RPMI8226 (cell line): ENCODE results near the gene CRYGA.
"Not testable (repeated sequence)": the region's sequence is repeated elsewhere in the genome, so short reads cannot be mapped to it uniquely, and the experiment has no call there.

ENCODE experiments used
- DNase-seq: peaks from one replicate; pipeline ENCODE4 v3.0.0-alpha.2; 2015

Gene CRYGA

DNA sequence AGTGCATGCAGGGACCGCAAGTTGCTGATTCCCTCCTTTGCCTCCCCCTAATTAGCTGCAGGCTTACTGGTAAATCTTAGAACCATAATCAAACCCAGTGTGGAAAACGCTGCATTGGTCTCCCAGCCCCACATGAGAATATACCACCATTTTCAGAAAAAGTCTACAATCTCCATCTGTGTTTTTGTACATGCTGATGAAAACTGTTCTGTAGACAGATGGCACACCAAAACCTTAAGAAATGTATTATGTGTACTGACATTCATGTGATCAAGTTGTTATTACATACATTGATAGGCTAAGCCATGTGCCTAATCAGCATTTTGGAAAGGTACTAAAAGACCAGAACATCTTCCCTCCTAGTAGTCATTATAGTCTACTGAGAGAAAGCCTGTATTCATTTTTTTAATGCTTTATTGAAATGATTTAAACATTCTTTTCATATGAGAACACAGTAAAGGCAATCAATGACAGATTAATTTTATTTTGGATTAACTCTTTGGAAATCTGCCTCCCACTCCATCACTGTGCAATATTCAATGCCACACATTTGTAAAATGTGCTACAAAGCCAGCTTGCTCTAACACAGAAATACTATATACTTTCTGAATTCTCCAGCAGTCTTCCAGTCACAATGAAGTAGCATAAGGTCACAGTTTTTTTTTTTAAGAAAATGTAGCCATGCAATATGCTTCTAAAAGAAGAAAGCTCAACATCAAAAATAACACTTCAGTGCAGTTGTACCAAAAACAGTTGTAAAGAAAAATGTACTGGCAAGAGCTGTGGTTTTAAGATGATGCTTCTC lies 1.8 kb upstream of the CRYGA start:
- DNase-seq = no peak

DNA sequence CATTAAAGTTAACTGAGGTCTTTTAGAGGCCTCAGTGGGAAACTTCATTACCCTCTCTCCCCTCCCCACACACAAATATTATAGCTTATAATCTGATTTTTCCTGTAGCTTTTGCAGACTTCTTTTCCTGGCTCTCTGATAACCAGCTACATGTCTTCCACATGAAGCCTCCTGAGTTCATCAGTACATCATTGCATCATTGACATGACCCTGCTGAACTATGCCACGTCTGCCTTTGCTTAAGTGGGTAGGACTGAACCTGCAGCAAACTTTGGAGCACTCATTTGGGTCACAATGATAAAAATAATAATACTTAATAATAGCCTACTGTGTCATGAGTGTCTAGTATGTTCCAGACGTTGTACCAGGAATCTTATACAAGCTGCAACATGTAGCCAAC lies 7.0 kb downstream of the CRYGA start:
- no peak for DNase-seq

DNA sequence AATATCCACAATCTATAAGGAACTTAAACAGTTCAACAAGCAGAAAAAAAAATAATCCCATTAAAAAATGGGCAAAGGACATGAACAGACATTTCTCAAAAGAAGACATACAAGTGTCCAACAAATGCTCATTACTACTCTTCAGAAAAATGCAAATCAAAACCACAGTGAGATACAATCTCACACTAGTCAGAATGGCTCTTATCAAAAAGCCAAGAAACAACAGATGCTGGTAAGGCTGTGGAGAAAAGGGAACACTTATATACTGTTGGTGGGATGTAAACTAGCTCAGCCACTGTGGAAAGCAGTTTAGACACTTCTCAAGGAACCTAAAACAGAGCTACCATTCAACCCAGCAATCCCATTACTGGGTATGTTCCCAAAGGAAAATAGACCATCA lies 10.2 kb downstream of the CRYGA start:
- DNase-seq = no peak

DNA sequence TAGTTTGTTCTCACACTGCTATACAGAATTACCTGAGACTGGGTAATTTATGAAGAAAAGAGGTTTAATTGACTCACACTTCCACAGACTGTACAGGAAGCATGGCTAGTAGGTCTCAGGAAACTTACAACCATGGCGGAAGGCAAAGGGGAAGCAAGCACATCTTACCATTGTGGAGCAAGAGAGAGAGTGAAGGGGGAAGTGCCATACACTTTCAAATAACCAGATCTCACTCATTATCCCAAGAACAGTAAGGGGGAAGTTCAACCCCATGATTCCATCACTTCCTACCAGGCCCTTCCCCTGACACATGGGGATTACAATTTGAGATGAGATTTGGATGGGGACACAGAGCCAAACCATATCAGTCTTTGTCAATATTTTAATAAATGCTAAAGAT lies 12.4 kb downstream of the CRYGA start:
- DNase-seq = no peak

DNA sequence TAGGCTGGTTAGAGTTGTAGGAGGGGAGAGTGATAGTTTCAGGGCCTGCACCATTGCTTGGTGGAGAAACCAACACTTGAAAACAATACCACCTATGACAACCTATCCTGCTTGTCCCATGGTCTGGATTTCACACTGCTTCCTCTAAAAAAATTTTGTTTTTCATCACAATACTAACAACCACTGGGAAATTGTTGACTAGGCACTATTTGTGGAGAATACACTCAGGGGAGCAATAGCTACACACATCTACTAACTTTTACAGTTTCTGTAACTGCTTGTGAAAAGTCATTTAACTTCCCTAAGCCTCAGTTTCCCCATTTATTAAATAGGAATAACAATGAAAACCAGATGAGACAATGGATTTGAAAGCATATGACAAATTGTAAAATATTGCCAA lies 13.3 kb downstream of the CRYGA start:
- DNase-seq = no peak

DNA sequence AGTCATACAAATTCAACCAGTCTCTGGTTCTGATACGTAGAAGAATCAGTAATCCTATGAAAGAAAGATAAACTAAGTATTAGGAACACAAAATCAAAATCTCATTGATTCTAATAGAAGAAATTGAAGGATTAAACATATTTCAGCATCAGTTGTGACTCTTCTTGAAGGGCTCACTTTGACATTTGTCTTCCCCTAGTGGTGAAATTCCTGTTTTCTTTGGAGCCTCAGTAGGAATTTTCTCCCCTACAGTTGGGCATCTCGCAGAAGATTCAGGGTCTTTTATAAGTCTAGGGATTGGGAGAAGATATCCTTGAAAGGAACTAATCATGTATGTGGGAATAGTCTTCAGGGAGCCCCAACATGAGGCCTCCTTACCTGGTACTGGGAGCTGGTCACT lies 14.6 kb downstream of the CRYGA start:
- DNase-seq = no peak

DNA sequence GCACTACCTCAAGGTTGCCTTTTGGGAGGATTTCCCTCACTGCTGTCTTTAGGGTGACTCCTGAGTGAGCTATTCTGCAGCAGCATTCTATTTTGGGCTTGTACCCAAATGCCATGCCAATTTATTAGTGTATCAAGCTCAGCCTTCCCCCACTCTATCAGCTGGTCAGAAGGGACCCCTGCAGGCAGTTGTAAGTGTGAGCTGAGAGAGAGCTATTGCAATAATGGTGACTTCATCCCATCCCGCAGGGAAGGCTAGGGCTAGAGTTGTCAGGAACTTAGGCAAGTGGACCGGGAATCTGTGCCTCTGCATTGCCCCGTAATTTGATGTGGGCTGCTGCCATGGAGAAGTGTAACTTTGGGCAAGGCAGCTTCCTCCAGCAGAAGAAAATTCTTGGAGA lies 15.6 kb downstream of the CRYGA start:
- DNase-seq = no peak

DNA sequence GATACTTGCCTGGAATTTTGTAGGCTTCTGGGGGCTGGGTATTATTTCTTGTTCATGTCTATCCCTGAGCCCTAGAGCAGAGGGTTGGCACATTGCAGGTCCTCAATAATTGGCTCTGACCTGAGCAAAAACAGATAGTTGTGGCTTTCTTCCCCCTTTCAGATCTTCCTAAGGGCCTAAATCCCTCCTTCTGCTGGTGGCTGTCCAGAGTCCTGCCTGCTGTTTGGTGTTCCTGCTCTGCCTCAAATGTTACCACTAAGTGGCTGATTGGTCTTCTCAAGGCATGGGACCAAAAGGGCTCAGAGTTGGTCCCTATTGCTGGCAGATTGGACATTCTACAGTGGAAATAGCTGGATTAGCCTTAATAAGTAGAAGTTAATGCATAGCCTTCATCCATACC lies 16.4 kb downstream of the CRYGA start:
- no peak for DNase-seq

DNA sequence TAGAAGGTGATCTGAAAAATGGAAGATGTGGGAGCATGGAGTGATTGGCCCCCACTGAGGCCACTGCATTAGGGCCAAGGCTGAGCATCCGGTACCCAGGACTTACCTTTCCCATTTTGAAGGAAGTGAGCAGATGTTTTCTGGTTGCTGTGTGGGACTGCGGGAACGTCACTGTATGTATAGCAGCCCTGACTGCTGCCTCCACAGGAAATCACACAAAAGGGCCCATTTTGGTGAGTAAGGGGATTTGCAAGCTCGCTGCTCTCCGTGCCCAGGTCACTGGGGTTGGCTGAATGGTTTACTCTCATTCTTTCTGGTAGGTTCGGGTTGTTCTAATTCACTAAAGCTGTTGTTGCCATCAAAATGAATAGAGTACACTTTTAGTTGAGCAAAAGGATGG lies 17.4 kb downstream of the CRYGA start, which contains the start of gene CRYGB:
Gene CRYGB, minus strand, starts transcription at position 153 of the 400 bp plus-strand sequence. Its CDS starts 38 bp downstream, at position 115.
- no peak for DNase-seq

DNA sequence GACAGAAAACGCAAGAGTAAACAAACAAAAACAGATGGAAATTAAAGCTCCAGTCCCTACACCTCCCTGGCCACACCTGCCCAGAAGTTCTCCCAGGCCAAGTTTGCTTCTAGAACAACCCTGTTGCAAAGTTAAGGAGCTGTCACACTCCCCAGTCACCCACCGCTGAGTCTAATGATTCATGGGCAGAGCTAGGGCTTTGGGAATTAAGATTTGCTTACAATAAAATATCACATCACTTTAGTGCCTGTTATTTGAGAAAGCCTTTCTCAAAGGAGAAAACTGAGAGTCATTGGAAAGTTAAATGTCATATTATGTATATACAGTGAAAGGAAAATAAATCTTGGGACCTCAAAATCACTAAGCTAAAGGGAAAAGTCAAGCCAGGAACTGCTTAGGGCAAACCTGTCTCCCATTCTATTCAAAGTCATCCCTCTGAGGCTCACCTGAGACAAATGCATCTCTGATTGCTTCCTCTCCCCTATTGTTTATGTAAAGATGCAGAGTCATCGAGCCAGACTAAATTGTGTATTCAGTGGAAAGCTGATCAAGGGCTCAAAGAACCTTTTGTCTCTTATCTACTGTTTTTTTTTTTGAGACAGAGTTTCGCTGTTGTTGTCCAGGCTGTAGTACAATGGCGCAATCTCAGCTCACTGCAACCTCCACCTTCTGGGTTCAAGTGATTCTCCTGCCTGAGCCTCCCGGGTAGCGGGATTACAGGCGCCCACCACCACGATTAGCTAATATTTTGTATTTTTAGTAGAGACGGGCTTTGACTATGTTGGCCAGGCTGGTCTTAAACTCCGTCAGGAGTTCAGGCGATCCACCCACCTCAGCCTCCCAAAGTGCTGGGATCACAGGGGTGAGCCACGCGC lies 20.2 kb downstream of the CRYGA start:
- no peak for DNase-seq

DNA sequence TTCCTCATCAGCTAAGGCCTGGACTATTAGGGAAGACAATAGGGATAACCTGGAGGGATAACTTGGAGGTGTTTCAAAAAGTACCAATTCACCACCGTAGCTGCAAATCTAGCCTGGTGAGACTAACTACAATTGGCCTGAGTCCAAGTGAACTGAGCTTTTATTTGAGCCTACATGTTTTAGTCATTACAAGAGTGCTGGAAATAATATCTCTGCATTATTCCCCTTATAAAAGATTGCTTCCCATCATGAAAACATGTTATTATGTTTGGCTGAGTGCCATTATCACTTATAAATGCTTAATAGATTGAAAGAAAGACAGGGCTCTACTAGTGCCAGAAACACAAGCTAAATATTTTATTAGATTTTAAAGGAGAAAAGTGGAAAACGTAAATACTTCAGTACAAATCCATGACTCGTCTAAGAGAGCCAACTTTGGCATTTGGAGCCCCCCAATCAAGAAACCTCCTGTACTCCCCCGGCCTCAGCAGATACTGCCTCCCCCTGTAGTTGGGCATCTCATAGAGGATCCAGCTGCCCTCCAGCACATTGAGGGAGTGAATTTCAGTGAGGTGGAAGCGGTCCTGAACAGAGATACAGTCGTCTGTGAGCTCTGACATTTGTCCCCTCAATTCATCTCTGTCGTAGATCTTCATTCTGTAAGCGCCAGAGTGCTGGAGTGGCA lies 21.0 kb downstream of the CRYGA start:
- DNase-seq = no peak

DNA sequence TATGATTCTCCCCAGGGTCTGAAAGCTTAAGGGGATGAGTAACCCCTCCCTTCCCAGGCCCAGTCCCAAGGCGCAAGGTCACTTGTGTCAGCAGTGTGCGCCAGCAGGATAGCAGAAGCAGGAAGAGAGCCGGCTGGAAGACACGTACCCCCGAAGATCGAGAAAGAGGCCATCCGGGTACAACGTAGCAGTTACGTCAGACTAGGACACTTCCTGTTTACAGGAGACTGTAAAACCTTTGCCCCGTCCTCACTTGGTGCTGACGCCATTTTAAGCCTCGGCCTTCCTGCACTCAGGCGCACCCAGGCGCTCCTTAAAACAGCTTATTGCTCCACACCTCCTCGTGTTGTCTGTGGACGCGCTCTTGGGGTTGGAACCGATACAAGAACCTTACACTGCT lies 23.9 kb downstream of the CRYGA start:
- DNase-seq = no peak

DNA sequence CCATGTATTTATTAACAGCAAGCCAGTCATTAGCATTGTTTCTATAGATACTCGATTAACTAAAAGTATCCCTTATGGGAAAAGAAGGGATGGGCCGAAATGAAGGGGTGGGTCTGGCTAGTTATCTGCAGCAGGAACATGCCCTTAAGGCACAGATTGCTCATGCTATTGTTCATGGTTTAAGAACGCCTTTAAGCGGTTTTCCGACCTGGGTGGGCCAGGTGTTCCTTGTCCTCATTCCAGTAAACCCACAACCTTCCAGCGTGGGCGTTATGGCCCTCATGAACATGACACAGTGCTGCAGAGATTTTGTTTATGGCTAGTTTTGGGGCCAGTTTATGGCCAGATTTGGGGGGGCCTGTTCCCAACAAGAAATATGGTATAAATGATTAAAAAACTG lies 25.1 kb downstream of the CRYGA start:
- DNase-seq = not testable (repeated sequence)

DNA sequence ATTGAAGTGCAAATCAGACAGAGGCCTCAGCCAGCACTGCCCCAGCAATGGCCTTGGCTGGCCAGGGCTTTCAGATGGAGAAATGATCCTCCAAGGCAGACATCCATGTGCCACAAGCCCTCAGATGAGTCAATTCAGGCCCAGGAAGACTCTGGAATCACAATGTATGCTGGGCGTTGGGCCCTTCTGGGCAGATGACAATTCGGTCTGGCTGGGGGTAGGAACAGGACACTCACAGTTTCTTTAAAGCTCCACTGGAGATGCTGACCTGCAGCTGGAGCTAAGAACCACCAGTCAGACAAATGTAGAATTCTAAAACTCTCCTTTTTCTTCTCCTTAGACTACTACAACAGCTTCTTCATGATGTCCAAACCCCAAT lies 26.7 kb downstream of the CRYGA start:
- no peak for DNase-seq

DNA sequence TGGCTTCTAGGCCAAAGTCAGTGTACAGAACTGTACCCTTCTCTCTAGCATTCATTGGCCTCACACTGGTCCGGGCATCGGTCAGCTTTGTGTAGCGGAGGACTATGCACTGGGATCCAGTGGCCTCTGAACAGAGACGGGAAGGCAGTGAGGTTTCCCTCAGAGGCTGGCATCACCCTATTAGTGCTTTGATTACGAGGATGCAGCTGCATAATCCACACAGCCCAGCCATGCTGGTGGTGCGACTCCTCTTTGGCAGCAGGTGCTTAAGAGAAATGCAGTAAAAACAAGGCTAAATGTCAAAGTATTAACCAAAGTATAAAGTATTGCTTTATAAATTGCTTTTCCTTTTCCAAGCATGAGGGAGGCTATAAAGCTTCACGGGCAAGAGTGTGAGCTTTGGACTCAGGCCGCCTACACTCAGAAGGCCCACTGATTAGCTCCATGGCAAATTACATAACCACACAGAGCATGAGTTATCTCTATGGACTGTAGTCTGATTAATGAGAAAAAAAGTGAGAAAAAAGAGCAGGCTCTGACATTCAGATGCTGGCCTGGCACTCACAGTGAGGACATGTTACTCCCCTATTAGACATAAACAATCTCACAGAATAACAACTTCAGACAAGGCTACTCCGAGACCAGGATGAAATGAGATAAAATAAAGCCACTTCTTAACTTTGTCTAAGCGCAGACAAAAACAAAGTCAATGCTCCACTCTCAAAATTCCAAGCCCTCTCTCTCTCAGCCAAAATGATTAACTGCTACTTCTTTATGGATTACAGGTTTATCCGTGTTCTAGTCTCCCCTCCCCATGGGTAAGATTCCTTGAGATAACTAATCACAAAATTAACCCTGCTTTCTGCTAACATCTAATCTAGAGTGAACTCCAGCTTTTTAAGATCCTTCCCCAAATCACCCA lies 27.3 kb downstream of the CRYGA start:
- no peak for DNase-seq

DNA sequence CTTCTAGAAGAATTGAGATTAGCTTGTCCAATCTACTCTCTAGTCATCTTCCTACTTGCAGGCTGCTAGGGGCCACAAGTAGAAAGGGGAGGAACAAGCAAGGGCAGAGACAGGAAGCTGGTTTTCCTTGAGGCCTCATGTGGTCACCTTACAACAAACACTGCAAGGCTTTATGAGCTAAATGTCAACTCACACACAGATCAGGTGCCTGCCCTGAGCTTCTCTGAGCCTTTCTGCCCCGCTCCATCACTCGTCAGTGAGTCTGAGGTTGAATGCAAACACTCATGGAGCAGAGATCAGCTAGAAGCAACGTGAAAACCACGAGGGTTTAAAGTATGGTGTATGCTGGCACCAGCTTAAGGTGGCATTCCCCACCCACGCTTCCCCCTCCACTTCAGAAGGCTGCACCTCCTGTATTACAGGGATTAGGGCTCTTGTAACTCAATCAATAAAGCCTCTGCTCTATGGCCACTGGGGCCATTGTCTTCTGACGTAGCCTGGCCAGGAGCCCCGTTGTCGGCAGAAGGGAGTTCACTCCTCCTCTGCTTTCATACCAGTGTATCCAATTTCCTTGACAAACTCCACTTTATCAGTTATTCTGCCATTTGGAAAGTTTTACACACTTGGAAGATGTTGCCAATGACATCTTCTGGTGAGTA lies 28.3 kb downstream of the CRYGA start:
- no peak for DNase-seq

DNA sequence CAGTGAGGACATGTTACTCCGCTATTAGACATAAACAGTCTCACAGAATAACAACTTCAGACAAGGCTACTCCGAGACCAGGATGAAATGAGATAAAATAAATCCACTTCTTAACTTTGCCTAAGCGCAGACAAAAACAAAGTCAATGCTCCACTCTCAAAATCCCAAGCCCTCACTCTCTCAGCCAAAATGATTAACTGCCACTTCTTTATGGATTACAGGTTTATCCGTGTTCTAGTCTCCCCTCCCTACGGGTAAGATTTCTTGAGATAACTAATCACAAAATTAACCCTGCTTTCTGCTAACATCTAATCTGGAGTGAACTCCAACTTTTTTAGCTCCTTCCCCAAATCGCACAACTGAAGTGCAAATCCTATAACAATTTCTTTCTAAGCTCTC lies 32.7 kb downstream of the CRYGA start:
- DNase-seq = no peak

DNA sequence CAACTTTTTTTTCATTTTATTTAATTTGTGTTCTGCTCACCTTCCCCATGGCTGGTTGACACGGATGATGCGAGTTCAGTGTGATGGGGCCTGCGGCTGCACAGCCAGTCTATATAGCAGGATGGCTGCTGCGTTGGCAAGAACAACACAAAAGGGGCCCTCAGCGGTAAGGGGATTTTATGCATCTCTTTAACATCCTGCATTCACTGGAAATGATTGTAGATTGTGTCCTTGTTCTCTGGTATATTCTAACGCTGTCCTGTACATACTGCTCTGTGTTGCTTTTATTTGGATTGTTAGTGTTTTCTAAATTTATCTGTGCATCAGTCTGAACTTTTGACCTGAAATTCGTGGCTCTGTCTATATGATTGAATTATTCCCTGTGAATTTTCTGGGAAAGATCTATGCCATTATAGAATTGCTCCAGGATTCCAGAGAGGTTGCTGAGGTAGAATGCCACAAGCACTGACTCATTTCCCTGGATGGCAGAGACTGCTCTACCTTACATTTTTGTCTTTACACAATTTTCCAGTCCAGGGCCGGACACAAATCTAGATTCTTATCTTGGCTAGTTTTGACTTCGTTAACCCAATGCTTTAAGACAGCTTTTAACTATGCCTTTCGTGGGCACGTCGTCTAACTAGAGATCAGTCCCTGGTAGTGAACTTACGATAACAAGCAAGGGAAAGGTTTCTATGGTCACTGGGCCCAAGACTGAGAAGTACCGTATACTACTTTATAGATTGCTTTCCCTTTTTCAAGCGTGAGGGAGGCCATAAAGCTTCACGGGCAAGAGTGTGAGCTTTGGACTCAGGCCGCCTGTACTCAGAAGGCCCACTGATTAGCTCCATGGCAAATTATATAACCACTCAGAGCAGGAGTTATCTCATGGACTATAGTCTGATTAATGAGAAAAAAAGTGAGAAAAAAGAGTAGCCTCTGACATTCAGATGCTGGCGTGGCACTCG lies 33.4 kb downstream of the CRYGA start, which contains the start of gene CRYGC:
Gene CRYGC, minus strand, starts transcription at position 85 of the 968 bp plus-strand sequence. Its CDS starts 36 bp downstream, at position 49.
- no peak for DNase-seq

DNA sequence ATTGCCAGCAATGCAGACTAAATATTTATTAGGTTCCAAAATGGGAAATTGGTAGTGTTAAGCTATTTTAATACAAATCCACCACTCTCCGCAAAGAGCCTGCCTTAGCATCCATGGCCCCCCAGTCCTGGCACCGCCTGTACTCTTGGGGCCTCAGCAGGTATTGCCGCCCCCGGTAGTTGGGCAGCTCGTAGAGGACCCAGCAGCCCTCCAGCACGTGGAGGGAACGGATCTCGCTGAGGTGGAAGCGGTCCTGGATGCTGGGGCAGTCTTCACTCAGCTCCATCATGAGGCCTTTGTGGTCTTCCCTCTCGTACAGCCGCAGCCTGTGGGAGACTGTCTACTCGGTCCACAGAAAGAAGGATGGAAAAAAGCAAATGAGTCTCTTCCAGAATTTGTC lies 35.3 kb downstream of the CRYGA start:
- DNase-seq = no peak

DNA sequence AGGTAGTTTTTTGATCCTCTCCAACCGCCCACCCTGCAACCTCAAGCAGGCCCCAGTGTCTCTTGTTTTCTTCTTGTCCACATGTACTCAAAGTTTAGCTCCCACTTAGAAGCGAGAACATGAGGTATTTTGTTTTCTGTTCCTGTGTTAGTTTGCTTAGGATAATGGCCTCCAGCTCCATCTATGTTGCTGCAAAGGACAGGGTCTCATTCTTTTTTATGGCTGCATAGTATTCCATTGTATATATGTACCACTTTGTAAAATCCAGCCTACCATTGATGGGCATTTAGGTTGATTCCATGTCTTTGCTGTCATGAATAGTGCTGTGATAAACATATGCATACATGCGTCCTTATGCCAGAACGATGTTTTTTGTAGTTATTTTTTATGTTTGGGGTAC lies 36.3 kb downstream of the CRYGA start:
- no peak for DNase-seq

DNA sequence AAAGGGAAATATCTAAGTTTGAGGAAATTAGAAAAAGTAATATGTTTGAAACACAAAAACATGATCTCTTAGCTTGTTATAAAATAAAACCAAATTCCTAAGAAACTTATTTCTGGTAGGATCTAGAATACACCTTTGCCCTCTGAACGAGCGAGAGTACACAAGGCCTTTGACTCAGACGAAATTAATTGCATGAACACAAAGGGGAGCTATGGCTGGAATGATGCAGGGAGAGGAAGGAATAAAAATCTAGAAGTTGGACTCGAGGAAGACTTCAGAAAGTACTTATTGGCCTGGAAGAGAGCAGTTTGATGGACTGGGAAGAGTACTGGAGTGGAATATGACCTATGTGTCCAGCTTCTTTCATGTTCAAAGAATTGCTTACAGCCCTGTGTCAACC lies 38.1 kb downstream of the CRYGA start:
- no peak for DNase-seq
